Measurements from ENCODE around the gene ZFP82. TPM values are rescaled to one million over a fixed set of nuclear protein-coding genes. Genes with fewer than 3 reads are reported as not detected.

Gene ZFP82
- total RNA-seq, 2 experiments from 2014 or later = 2.4 to 2.6 TPM

Other genes with a start within 250 kb of the ZFP82 start
- 1 to 10 TPM; 2.0 to 2.2 TPM for gene ZNF565, start 204.0 kb downstream of the ZFP82 start, total RNA-seq
- gene ZNF146, start 203.5 kb downstream of the ZFP82 start, total RNA-seq = 10 to 100 TPM; 78.2 to 79.2 TPM
- gene ZFP14, start 39.4 kb downstream of the ZFP82 start, total RNA-seq = 1 to 10 TPM; 2.2 to 3.1 TPM
- 1 to 10 TPM; 4.4 to 5.3 TPM for gene ZNF566, start 70.9 kb upstream of the ZFP82 start, total RNA-seq
- 1 to 10 TPM; 3.7 to 5.4 TPM for gene ZNF260, start 109.6 kb upstream of the ZFP82 start, total RNA-seq
- 10 to 100 TPM; 17.1 to 18.3 TPM for gene ZNF529, start 154.6 kb upstream of the ZFP82 start, total RNA-seq
- gene ZNF382, start 186.7 kb upstream of the ZFP82 start, total RNA-seq = 1 to 10 TPM; 7.5 to 7.6 TPM
- gene ZNF461, start 248.2 kb upstream of the ZFP82 start, total RNA-seq = 1 to 10 TPM; 4.5 to 4.7 TPM